IPS-NIHi7 (cell line): Measurements from ENCODE around the gene ADAT3.
"Not testable (repeated sequence)": the region's sequence is repeated elsewhere in the genome, so short reads cannot be mapped to it uniquely, and the experiment has no call there.

Experiments used
- DNase-seq: peaks from one replicate; pipeline ENCODE4 v3.0.0; 2012; ENCODE audit warnings: mixed read lengths; ENCODE audit errors: extremely low spot score

The ADAT3 gene

GRCh38 chr19:1882786-1883692 lies 22.2 kb upstream of the ADAT3 start:
- DNase-seq = no peak

GRCh38 chr19:1883784-1884183 lies 21.4 kb upstream of the ADAT3 start:
- no peak for DNase-seq

GRCh38 chr19:1884291-1884718 lies 20.9 kb upstream of the ADAT3 start:
- no peak for DNase-seq

GRCh38 chr19:1884719-1885334 lies 20.4 kb upstream of the ADAT3 start:
- no peak for DNase-seq

DNA sequence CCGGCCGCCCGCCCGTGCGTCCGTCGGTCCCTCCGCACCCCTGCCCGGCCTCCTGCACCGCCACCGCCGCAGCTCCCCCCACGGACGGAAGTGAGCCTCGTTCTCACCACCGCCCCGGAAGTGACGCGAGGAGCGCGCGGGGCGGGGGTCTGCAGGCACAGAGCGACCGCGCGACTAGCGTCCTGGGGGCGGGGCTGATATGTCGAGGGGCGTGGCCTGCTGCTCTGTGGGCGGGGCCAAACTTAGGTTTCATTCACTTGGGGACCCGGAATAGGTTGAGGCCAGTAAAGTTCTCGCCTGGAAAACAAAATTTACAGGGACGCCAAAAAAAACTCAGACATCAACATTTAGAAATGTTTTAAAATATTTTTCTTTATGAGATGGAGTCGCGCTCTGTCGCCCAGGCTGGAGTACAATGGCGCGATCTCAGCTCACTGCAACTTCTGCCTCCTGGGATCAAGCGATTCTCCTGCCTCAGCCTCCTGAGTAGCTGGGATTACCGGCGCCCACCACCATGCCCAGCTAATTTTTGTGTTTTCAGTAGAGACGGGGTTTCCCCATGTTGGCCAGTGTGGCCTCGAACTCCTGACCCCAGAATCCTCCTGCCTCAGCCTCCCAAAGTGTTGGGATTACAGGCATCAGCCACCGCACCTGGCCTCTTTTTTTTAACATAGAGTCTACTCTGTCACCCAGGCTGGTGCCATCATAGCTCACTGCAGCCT lies 19.6 kb upstream of the ADAT3 start, which contains the start of gene ABHD17A:
TSS of gene ABHD17A (minus strand) at position 99 of the 722 bp plus-strand sequence. CDS start 3,930 bp downstream, outside the sequence.
- DNase-seq = peak; percentile 93

- not testable (repeated sequence) for DNase-seq
These were observed 18.8 kb upstream of the ADAT3 start for GRCh38 chr19:1886360-1886759.

DNA sequence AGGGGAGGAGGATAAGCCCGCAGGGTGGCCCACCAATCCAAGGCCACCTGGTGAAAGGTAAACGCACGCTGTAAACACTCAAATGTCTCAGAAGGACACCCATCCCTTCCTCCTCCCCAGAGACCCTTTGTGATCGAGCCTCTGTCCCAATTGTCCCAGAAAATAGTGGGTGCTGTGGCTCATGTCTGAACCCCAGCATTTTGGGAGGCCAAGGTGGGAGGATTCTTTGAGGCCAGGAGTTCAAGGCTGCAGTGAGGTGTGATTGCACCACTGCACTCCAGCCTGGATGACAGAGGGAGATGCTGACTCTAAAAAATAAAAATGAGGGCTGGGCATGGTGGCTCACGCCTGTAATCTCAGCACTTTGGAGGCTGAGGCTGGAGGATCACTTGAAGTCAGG lies 16.8 kb upstream of the ADAT3 start:
- DNase-seq = no peak

GRCh38 chr19:1889907-1890306 lies 15.3 kb upstream of the ADAT3 start:
- DNase-seq = no peak

DNA sequence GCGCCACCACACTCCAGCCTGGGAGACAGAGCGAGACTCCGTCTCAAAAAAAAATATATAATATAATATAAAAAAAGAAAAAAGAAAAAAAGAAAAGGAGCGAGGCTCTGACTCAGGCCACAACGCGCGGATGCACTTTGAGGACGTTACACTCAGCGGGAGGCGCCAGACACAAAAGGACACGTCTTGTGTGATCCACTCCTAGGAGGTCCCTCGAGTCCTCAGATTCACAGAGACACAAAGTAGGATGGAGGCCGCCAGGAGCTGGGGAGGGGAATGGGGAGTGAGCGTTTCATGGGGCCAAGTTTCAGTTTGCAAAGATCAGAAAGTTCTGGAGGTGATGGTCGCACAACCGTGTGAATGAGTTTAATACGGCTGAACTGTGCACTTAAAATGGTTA lies 11.4 kb upstream of the ADAT3 start:
- DNase-seq = no peak

GRCh38 chr19:1896508-1896907 lies 8.7 kb upstream of the ADAT3 start:
- DNase-seq = no peak

GRCh38 chr19:1901940-1902404 lies 3.2 kb upstream of the ADAT3 start:
- no peak for DNase-seq

- DNase-seq = no peak
These were observed 2.3 kb upstream of the ADAT3 start for GRCh38 chr19:1902923-1903322.

DNA sequence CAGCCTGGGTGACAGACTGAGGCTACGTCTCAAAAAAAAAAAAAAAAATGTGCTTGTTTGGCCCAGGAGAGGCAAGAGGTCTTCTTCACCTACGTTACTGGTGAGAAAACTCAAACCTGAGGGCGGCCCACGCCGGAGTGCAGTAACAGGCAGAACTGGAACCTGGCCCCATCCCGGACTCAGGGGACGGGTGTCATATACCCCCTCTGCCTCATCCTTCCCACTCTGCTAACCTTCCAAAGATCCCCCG lies 414 bp upstream of the ADAT3 start:
- DNase-seq = no peak

GRCh38 chr19:1905863-1906375 lies 720 bp downstream of the ADAT3 start:
- no peak for DNase-seq

- no peak for DNase-seq
These were observed 1.9 kb downstream of the ADAT3 start for GRCh38 chr19:1906985-1907562.

DNA sequence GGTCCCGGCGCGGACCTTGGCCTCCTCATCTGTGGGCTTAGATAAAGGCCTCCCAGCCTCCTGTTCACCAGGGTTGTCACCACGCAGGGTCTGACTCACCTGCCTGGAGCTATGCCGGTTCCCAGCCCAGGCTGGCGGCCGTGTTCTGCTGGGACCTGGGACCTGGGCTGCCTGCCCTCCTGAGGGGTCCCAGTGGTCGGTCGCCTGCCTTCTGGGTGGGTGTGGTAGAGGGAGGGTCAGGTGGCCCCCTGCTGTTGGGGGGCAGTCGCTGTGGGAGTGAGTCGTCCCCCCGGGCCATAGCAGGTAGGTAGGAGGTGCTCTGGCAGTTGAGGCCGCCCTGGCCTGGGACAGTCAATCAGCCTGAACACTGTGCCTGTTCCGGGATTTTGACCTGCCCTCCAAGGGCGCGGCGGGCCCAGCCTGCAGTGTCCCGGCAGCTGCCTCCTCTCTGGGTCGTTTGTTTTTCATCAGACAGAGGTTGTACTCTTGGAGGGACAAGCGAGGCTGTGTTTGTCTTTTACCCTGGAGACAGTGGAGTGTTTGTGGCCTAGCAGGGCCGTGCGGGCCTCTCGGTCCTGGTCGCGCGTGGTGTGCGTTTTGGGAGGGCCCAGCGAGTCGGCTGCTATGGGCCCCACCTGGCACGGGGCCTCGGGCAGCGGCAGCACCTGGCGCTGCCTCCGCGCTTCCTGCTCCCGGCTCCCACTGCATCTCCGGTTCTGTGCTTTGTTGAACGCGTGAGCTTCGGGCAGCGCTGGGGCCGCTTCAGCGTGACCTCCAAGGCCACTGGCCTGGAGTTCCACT lies 2.6 kb downstream of the ADAT3 start:
- DNase-seq = no peak

- no peak for DNase-seq
These were observed 3.1 kb downstream of the ADAT3 start for GRCh38 chr19:1908364-1908678.

GRCh38 chr19:1909761-1910080 lies 4.5 kb downstream of the ADAT3 start:
- DNase-seq = no peak

DNA sequence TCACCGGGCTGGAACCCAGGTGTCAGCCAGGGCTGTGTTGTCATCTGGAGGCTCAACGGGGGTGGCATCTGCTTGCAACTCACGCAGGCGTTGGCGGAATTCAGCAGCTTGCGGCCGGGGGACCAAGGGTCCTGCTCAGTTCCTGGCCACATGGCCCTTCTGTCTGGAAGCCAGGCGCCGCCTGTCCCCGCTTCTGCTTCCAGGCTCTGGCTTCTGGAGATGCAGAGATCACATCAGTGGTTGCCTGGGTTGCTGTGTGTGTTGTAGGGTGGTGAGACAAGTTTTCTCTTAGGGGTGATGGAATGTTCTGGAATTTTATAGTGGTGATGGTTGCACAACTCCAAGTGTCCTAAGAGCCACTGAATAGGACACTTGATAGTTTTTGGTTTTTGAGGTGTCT lies 5.0 kb downstream of the ADAT3 start:
- DNase-seq = no peak

- no peak for DNase-seq
These were observed 5.9 kb downstream of the ADAT3 start for GRCh38 chr19:1911098-1911497.

DNA sequence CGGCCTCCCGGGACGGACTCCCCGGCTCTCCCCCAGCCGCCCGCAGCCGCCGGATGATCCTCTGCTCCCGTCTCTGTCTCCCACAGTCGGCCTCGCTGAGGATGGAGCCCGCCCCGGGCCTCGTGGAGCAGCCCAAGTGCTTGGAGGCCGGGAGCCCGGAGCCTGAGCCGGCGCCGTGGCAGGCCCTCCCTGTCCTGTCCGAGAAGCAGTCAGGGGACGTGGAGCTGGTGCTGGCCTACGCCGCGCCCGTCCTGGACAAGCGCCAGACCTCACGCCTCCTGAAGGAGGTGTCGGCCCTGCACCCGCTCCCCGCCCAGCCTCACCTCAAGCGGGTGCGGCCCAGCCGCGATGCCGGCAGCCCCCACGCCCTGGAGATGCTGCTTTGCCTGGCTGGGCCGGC lies 6.8 kb downstream of the ADAT3 start:
- DNase-seq = no peak
